OCI-LY7 (cell line): Measurements from ENCODE around the gene TMPRSS6. TPM values are rescaled to one million over a fixed set of nuclear protein-coding genes. Genes with fewer than 3 reads are reported as not detected.
A peak's percentile ranks its signal among the peaks of the same experiment; 100 is the strongest.

Experiments
- BruUV-seq: library from RNA; stranded (reverse); fragments of 400-500 nt; replicated peaks from 2 replicates; lab custom pipeline; 2021; lab: Mats Ljungman, UMichigan
- CTCF ChIA-PET: fragments of 300-600 bp; sonication (Branson Sonifier 250); formaldehyde crosslinking; loops from one replicate; lab custom pipeline; 2022; ENCODE audit warnings: antibody characterized with exemption; ENCODE audit not compliant: unreplicated experiment; lab: Charles Lee
- POLR2A ChIA-PET: fragments of 300-600 bp; sonication (Branson Sonifier 250); formaldehyde crosslinking; loops from one replicate; lab custom pipeline; 2022; ENCODE audit warnings: antibody characterized with exemption; lab: Charles Lee
- DNase-seq: peaks from one replicate; pipeline ENCODE4 v3.0.0-alpha.2; 2015; ENCODE audit warnings: low spot score
- H2AFZ ChIP-seq: fragments of 200-600 bp; sonication (generic), shearing (Covaris generic); 2 replicates; pipeline ENCODE4 v1.6.1; 2014; ENCODE audit warnings: mild to moderate bottlenecking, antibody characterized with exemption, low read length, moderate library complexity
- H3K27ac ChIP-seq: fragments of 200-600 bp; sonication (generic); 2 replicates; pipeline ENCODE4 v1.5.1; 2014; ENCODE audit warnings: mixed run types, low read depth, mild to moderate bottlenecking, moderate library complexity, low read length, inconsistent platforms; ENCODE audit not compliant: poor library complexity, severe bottlenecking
- H3K36me3 ChIP-seq: fragments of 200-600 bp; sonication (generic); 2 replicates; pipeline ENCODE4 v1.6.1; 2014; ENCODE audit warnings: mild to moderate bottlenecking, antibody characterized with exemption, low read length, moderate library complexity, mixed read lengths; ENCODE audit not compliant: insufficient read depth
- H3K4me1 ChIP-seq: fragments of 200-600 bp; sonication (generic); 2 replicates; pipeline ENCODE4 v1.5.1; 2014; ENCODE audit warnings: mild to moderate bottlenecking, low read length; ENCODE audit not compliant: insufficient read depth, poor library complexity, severe bottlenecking
- H3K4me2 ChIP-seq: fragments of 200-600 bp; sonication (generic); 2 replicates; pipeline ENCODE4 v1.6.1; 2014; ENCODE audit warnings: mild to moderate bottlenecking, low read length
- H3K4me3 ChIP-seq: fragments of 200-600 bp; sonication (generic); 2 replicates; pipeline ENCODE4 v1.5.1; 2014; ENCODE audit warnings: mild to moderate bottlenecking, low read depth, low read length; ENCODE audit not compliant: poor library complexity, severe bottlenecking
- H3K79me2 ChIP-seq: fragments of 200-600 bp; sonication (generic); 2 replicates; pipeline ENCODE4 v1.6.1; 2016; ENCODE audit warnings: low read depth, mild to moderate bottlenecking, low read length, moderate library complexity, mixed read lengths; ENCODE audit not compliant: insufficient read depth
- H3K9me2 ChIP-seq: fragments of 200-600 bp; sonication (generic); 2 replicates; pipeline ENCODE4 v1.6.1; 2016; ENCODE audit warnings: mild to moderate bottlenecking, low read length, mixed read lengths; ENCODE audit not compliant: insufficient read depth
- H3K9me3 ChIP-seq: fragments of 200-600 bp; sonication (generic); 2 replicates; pipeline ENCODE4 v1.6.1; 2014; ENCODE audit warnings: mild to moderate bottlenecking, mixed run types, low read length, mixed read lengths
- H4K20me1 ChIP-seq: fragments of 200-600 bp; sonication (generic); 2 replicates; pipeline ENCODE4 v1.6.1; 2014; ENCODE audit warnings: mild to moderate bottlenecking, antibody characterized with exemption, low read length, moderate library complexity, mixed read lengths; ENCODE audit not compliant: insufficient read depth
- CTCF ChIP-seq: fragments of 200-600 bp; sonication (generic); conservative IDR thresholded peaks from 2 replicates; pipeline ENCODE4 v1.5.1; 2014; ENCODE audit warnings: mild to moderate bottlenecking, antibody characterized with exemption, low read length, moderate library complexity, mixed read lengths
- EZH2phosphoT487 ChIP-seq: fragments of 200-600 bp; sonication (generic); IDR thresholded peaks from 2 replicates; pipeline ENCODE4 v1.6.1; 2018; ENCODE audit warnings: low read depth, borderline replicate concordance, mild to moderate bottlenecking, mixed run types, antibody characterized with exemption, low read length, moderate library complexity, mixed read lengths
- intact Hi-C: fragments of 100-400 bp; cut with micrococcal nuclease; formaldehyde crosslinking; loops from one replicate; pipeline ENCODE4 v1.10.0; 2022; ENCODE audit not compliant: unreplicated experiment
- total RNA-seq, 2 experiments: library from RNA; depleted of rRNA in 1 of 2; stranded (reverse); fragments of >200 nt in 1 of 2; shearing (Covaris generic) in 1 of 2; gene quantifications; 2 replicates each; pipeline ENCODE4 v1.2.3, GENCODE V29; 2014 to 2022

TMPRSS6 gene
- total RNA-seq, 2 experiments from 2014 or later = not detected

- no peak for TF ChIP-seq EZH2phosphoT487
- TF ChIP-seq CTCF = no peak
- intact Hi-C loops = no loop called here
- Histone ChIP-seq H3K27ac (no peak overlapping the region), H3K79me2 (no peaks in the 10 kb centered on the region), H3K9me3 (no peaks in the 10 kb centered on the region), H2AFZ (no peak overlapping the region), H3K9me2 (no peaks in the 10 kb centered on the region), H3K36me3 (no peaks in the 10 kb centered on the region), H3K4me3 (no peak overlapping the region), H4K20me1 (no peaks in the 10 kb centered on the region), H3K4me1 (no peaks in the 10 kb centered on the region), H3K4me2 (no peak overlapping the region)
- BruUV-seq = no TSS peak
- CTCF ChIA-PET = no interaction called here
- POLR2A ChIA-PET = interaction anchor here (1.6 kb wide), 1 partner anchor 26 kb away, joined by 3 read pairs; no protein-coding TSS in a partner anchor
- DNase-seq = no peak
These were observed 62.9 kb downstream of the TMPRSS6 start for GRCh38 chr22:37046589-37046988.

GRCh38 chr22:37045958-37046357, 63.6 kb downstream of the TMPRSS6 start:
- POLR2A ChIA-PET = interaction anchor here (1.6 kb wide), 1 partner anchor 26 kb away, joined by 3 read pairs; no protein-coding TSS in a partner anchor
- intact Hi-C loops = loop anchor here (2.0 kb wide), 1 partner anchor 263 kb away; no protein-coding TSS in a partner anchor

More at GRCh38 chr22:37045958-37046357, 63.6 kb downstream of the TMPRSS6 start:
- H3K4me2 ChIP-seq = no peak overlapping the region
- no peaks in the 10 kb centered on the region for H3K4me1 ChIP-seq
- no peaks in the 10 kb centered on the region for H3K9me3 ChIP-seq
- H3K79me2 ChIP-seq = no peaks in the 10 kb centered on the region
- CTCF ChIA-PET = no interaction called here
- H4K20me1 ChIP-seq = no peaks in the 10 kb centered on the region
- H3K36me3 ChIP-seq = no peaks in the 10 kb centered on the region
- DNase-seq = peak; percentile 21
- no peak overlapping the region for H3K4me3 ChIP-seq
- BruUV-seq = no TSS peak
- TF ChIP-seq EZH2phosphoT487 (no peak), CTCF (peak; percentile 79)
- no peak overlapping the region for H3K27ac ChIP-seq
- no peaks in the 10 kb centered on the region for H3K9me2 ChIP-seq
- H2AFZ ChIP-seq = no peak overlapping the region
